Glomerular visceral epithelial cell (primary cell): ENCODE results near the gene BDKRB1.

Experiments
- DNase-seq: peaks from one replicate; pipeline ENCODE4 v3.0.0-alpha.2; 2016; ENCODE audit errors: extremely low spot score

The BDKRB1 gene

DNA sequence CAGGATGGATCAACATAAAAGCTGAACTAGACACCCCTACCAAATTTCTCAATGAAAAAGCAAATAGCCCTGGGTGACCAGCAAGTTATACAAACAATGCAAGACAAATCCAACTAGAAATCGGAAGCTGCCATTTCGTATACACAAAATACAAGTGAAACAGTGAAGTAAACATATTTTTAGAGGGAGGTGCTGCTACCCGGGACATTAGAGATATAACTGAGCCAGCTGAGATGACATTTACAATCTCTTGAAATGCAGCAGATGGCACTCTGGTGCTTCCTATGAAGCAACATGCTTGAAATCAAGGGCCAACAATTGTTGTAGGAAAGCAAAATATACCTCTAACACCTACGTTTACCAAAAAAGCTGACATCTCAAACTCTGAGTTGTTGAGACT, 25.5 kb downstream of the BDKRB1 start:
- no peak for DNase-seq

DNA sequence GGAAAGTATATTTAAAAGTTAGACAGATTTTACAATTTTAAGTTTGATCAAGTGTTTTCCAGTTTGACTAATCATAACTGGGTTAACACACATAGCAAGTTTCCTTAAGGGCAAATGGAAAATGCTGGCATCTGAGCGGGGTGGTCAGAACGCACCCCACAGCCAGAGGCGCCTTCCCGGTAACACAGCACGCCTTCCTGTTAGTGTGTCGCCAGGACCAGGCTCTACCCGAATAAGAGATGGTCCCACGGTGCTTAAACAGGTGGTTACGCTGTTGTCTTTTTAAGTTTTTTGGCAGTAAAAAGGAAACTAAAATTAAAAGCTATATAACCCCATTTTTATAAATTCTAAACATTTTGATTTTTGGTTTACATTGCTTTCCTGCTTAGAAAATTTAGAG, 28.0 kb downstream of the BDKRB1 start:
- DNase-seq = no peak

DNA sequence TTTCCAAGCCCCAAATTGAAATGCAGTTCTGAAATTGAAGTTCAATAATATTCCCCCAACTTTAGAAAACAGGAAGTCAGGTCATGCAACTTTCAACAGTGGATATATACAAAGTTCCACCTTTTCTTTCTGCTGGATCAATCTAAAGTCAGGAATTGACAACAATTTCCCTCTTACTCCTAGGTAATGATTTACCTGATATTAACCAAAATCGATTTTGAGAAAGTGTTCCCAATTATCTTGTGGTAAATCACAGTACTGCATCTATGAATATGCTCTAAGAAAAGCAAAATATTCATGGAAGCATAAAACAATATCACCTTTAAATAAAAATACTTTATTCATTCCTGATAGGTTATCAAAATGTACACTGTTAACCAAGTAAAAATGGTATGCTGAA, 28.4 kb downstream of the BDKRB1 start:
- no peak for DNase-seq

DNA sequence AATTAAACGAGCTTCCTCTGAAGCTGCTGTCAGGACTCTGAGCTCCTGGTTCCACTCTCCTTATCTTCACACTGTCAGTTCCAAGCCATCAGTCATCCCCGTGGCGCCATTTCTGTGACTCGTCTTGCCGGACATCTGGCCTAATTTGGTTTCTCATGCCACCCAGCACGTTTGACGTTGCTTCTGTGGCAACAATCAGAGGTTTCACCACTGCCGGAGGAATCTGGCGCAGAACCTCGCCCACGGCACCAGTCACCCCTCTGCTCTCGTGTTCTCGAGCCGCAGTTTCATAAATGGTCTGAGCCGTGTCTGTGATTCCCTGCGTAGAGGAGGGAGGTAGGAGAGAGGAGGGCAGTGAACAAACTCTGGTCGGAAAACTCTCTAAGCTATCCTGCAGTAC, 29.7 kb downstream of the BDKRB1 start:
- DNase-seq = no peak

DNA sequence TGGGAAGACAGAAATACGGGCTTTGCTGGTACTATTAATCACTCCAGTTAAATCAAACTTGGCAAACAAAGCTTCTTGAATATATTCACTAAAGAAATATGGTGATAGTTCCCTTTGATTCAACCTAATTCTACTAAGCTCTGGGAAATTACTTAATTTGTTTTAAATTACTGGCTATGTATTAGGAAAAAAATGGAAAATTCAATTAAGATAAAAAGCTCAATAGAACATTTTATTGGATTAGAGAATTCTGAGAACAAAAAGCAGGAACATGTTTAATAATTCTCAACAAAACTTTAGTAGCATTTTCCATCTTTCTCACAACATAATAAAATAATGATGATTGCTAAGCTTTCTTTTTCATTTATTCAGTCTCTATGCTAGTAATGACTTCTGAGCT, 30.2 kb downstream of the BDKRB1 start:
- DNase-seq = no peak

DNA sequence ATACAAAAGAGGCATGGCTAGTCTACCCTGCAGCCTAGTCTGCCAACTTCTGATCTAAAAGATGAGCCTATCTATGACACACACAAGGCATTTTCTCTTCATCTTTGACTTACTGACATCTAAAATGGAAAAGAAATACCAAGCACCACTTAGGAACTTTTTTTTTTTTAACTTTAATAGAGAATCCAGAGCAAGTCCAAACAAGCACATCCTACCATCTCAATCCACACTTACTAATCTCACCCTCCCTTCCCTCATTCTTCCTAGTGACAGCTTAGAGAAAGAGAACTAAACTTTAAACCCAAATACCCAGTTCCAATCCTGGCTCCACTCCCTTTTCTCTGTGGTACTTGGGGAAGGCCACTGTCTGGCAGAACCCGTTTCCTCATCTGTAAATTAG, 31.8 kb downstream of the BDKRB1 start:
- no peak for DNase-seq

DNA sequence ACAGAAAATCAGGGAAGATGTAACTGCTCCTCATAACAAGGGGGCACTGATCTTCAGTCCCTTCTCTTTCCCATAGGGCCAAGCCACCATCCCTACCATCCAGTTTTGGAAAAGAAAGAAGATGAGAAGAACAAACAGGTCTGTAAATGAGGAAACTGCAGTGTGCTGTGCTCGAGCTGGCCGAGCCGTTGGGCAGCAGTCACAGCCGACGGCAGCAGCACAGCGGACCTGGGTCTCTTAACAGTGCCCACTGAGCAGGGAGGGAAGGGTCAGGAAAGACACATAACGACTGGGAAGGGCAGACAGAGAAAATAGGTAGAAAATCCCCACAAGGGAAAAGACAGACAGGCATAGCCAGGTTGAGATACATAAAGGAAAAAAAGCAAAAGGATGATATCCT, 38.2 kb downstream of the BDKRB1 start:
- no peak for DNase-seq

DNA sequence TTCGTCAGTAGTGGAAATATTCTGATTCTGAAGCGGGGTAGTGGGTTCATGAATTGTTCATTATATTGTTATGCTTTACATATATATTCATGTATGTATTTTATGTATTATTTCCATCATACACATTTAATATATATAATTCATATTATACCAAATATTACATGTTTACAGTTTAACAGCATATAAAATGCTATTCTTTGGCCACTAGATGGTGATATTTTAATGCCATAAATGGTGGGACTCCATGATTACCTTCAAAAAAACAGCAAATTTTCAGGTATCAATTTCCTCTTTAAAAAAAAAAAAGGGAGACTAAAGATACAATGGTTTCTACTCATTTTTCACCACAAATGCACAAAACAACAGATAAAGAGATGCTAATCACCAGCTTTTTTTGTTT, 41.0 kb downstream of the BDKRB1 start:
- DNase-seq = peak; percentile 21

DNA sequence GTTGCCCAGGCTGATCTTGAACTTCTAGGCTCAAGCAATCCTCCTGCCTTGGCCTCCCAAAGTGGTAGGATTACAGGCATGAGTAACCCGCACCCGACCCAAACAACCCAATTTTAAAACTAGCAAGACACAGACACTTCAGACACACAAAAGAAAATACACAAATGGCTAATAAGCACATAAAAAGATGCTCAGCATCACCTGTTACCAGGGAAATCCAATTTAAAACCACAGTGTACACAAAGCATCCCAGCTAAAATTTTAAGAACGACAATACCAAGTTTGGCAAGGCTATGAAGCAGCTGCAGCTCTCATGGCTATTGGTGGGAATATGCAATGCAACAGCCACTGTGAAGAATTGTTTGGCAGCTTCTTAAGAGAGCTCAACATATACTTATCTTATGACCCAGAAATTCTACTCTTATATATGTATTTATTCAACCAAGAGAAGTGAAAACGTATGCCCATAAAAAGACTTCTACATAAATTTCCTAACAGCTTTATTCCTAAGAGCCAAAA, 42.0 kb downstream of the BDKRB1 start:
- no peak for DNase-seq

DNA sequence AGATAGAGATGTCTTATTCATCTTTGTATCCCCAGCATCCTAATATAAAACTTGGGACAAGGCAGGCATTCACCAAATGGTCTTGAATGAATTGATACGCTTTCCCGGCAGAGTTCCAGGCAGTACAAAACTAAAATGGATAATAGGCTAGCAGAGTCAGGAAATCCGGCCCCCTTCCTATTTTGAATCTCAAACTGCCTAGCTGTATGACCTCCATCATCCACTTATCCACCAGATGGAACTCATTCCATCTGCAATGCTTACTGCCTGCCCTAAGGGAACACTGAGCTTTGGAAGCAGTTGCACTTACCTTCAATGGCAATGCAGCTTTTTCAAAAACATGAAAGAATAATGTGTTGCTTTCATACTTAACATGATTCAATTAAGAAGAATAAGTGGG, 43.4 kb downstream of the BDKRB1 start:
- no peak for DNase-seq

DNA sequence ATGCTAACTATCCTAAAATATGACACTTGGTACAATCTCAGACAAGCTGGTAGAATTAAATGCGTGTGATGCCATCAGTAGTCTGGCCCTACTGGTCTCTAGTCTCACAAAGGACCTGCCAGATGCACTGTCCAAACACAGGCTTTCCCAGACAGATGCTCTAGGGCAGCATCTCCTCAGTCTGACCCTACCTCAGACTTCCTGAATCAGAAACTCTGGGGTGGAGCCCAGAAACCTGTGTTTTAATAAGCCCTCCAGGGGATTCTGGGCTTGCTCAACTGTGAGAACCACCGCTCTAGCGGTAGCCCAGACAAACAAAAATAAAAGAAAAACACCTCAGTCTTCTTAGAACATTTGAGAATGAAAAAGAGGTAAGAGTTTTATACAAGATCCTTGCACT, 48.0 kb downstream of the BDKRB1 start:
- DNase-seq = no peak

DNA sequence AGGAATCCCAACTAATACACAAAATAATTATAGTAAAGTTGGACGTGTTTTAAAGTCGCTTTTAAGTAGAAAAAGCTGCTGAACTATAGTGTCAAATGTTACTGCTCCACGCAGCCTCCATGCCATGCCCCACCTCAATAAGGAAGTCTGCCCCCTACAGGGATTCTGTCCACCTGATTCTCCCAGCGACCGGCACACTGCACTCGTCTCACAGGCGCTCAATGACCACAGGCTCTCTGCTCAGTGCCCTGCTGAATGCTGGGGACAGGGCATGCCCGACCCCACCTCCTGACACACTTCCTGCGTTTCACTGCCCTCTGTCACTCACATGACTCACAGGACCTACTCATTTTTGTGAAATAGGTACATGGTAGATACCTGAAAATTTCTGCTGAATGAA, 48.9 kb downstream of the BDKRB1 start:
- DNase-seq = no peak

DNA sequence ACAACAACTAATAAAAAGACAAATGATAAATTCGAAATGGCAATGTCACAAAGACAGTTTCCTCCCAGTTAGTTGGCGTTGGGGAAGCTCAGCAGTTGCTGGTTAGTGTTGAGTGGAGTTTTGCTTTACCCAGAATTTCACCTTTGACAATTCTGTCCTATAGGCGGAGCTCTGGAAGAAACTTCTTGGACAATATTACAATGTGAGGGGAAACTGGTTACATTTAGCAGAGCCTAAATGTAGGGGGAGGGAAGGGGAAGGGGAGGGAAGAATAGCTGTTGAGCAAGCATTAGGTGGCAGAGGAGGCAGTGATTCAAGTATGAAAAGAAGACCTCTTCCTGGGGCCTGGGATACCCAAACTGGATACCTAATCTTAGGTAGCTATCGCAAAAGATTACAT, 51.4 kb downstream of the BDKRB1 start:
- DNase-seq = no peak

DNA sequence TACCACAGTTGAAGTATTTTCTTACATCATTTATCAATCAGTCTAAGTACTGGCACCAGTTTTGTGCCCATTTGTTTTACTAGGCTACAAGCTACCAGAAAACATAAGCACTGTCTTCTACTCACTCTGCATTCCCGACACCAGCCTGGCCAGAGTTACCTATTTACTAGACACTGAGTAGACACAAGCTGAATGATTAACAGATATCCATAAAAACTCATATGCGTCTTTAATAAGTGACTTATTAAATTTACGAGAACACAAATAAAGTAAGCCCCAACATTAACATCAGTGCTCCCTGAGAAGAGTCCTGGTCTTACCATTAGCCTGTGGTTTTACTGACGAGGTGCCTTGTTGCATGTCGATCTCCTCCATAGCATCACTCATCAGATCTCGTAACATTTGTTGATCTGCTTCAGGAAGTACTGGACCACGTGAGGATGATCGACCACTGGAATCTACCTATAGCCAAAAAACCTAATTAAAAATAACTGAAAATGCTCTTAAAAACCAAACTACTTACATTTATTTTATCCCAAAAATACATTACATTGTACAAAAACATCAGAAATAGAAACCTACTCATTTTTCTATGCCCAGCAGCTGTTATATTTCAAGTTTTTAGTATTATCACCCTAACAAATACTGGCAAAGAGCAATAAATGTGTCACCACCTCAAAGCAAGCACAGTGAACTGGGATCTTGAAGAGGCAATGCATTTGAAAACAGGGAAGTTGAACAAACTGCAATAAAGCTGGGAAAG, 53.3 kb downstream of the BDKRB1 start:
- DNase-seq = peak; percentile 83

DNA sequence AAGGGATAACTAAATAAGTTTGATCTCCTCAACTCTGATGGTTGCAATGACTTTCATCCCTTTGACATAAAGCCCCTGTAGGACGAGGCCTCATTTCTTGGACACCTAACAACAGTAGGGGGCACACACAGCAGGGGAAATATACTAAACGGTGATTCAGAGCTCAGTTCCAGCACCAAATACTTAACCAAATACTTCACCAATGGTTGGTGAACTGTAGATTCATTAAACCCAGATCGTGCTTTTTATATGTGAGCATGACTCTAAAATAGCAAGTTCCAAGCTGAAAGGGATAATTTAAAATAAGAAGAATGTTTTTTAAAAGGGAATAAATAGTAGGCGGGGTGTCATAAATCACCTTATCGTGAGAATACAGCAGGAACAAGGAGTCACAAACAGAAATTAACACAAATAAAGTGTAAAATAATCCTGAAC, 53.9 kb downstream of the BDKRB1 start:
- peak; percentile 31 for DNase-seq

DNA sequence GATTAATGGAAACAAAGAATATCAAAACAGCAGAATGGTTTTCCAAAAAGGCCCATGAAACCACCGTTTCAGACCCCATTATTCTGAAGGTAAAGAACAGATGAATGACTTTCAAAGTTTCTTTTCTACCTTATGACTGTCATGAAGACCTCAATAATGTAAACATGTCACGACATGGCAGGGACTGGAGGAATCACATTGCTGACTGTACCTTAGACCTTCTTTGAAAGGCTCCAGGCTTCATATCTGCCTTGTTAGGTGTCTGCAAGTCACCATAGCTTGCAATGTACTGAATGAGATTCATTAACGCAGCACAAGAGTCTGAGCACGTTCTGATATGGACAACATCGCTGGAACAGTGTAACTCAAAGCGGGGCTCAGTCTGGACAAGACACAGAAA, 54.9 kb downstream of the BDKRB1 start:
- no peak for DNase-seq
